ENCODE data around the gene DOCK1. TPM values are rescaled to one million over a fixed set of nuclear protein-coding genes. Genes with fewer than 3 reads are reported as not detected.

DOCK1 gene
- total and polyA plus RNA-seq, 2 donors (not counting 1 experiment from before 2014, with no cell fraction given), result 20.5 to 91.0 TPM

DNA sequence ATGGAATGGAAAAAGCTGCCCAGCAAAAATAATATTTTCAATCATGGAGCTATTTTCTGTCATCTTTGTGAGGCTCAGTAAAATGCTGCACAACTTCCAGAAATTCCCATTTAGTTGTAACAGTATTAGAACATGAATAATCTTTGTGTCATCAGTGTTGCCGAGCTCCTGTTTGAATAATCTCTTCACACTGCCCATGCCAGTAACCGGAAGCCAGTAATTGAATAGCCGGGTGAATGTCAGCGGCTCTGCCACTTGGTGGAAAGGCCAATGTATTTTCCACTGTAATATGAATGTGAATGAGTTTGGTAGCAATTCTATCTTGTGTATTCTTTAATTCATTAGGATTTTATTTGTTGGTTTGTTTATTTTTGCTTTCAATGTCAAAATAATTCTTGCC, 463.7 kb downstream of the DOCK1 start:
- Histone ChIP-seq H4K20me1 (ENCODE audit: control insufficient read depth, extremely low read depth, insufficient read depth, low read length) (no peaks in the 10 kb centered on the region), H3K27ac (ENCODE audit: insufficient read depth, low read length) (no peak overlapping the region), H3K36me3 (ENCODE audit: control insufficient read depth, insufficient read depth, low read length) (no peaks in the 10 kb centered on the region), H3K4me2 (ENCODE audit: extremely low read depth, insufficient read depth, low read length) (no peak overlapping the region), H3K9me3 (ENCODE audit: control insufficient read depth, insufficient read depth, low read depth, low read length) (no peaks in the 10 kb centered on the region), H3K4me3 (replicated peaks in 1 of 4; ENCODE audit: control extremely low read depth in 1 of 4, insufficient read depth in 1 of 4, low read depth in 3 of 4, low read length in 4 of 4) (no peak overlapping the region), H3K4me1 (ENCODE audit: control insufficient read depth, extremely low read depth, insufficient read depth, low read length) (no peaks in the 10 kb centered on the region), H3K27me3 (ENCODE audit: control insufficient read depth, insufficient read depth, low read length) (no peaks in the 10 kb centered on the region), H3K79me2 (ENCODE audit: control insufficient read depth, insufficient read depth, low read length) (no peaks in the 10 kb centered on the region), H3K9ac (ENCODE audit: insufficient read depth, low read length) (no peak overlapping the region), H2AFZ (ENCODE audit: low read length) (no peak overlapping the region)
- DNase-seq (ENCODE audit: low read depth in 2 of 2), result no peak
- TF ChIP-seq, protein P1, sequence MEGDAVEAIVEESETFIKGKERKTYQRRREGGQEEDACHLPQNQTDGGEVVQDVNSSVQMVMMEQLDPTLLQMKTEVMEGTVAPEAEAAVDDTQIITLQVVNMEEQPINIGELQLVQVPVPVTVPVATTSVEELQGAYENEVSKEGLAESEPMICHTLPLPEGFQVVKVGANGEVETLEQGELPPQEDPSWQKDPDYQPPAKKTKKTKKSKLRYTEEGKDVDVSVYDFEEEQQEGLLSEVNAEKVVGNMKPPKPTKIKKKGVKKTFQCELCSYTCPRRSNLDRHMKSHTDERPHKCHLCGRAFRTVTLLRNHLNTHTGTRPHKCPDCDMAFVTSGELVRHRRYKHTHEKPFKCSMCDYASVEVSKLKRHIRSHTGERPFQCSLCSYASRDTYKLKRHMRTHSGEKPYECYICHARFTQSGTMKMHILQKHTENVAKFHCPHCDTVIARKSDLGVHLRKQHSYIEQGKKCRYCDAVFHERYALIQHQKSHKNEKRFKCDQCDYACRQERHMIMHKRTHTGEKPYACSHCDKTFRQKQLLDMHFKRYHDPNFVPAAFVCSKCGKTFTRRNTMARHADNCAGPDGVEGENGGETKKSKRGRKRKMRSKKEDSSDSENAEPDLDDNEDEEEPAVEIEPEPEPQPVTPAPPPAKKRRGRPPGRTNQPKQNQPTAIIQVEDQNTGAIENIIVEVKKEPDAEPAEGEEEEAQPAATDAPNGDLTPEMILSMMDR (conservative IDR thresholded peaks at IDR 0.05 in 1 of 2, IDR thresholded peaks at IDR 0.05 in 1 of 2; ENCODE audit: low read depth in 1 of 2, low read length in 2 of 2), result no peak
- TF ChIP-seq EZH2 (IDR thresholded peaks at IDR 0.05; ENCODE audit: low read length, missing control alignments), result no peak

DNA sequence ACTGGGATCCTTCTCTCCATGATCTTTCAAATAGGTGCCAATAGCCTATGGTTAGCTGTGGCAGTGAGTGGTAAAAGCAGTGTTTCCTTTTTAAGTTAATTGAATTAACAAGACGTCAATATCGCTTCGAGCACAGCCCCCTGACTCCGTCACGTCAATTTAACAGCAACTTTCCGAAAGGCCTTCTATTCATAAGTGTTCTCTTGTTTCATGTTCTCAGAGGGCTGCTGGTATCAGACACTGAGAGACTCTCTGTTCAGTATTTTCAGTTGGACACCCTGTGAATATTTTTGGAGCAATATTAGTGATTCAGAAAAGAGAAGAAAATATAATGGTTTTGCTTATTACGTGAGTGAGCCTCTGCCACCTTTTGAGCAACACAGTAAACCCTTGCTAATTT, 465.4 kb downstream of the DOCK1 start:
- Histone ChIP-seq H3K4me3 (replicated peaks in 1 of 4; ENCODE audit: control extremely low read depth in 1 of 4, insufficient read depth in 1 of 4, low read depth in 3 of 4, low read length in 4 of 4) (no peak overlapping the region), H3K9ac (ENCODE audit: insufficient read depth, low read length) (no peak overlapping the region), H4K20me1 (ENCODE audit: control insufficient read depth, extremely low read depth, insufficient read depth, low read length) (no peaks in the 10 kb centered on the region), H3K4me1 (ENCODE audit: control insufficient read depth, extremely low read depth, insufficient read depth, low read length) (no peaks in the 10 kb centered on the region), H2AFZ (ENCODE audit: low read length) (no peak overlapping the region), H3K9me3 (ENCODE audit: control insufficient read depth, insufficient read depth, low read depth, low read length) (no peaks in the 10 kb centered on the region), H3K27me3 (ENCODE audit: control insufficient read depth, insufficient read depth, low read length) (no peaks in the 10 kb centered on the region), H3K36me3 (ENCODE audit: control insufficient read depth, insufficient read depth, low read length) (no peaks in the 10 kb centered on the region), H3K27ac (ENCODE audit: insufficient read depth, low read length) (no peak overlapping the region), H3K79me2 (ENCODE audit: control insufficient read depth, insufficient read depth, low read length) (no peaks in the 10 kb centered on the region), H3K4me2 (ENCODE audit: extremely low read depth, insufficient read depth, low read length) (no peak overlapping the region)
- TF ChIP-seq, protein P1 (conservative IDR thresholded peaks at IDR 0.05 in 1 of 2, IDR thresholded peaks at IDR 0.05 in 1 of 2; ENCODE audit: low read depth in 1 of 2, low read length in 2 of 2), result no peak
- TF ChIP-seq EZH2 (IDR thresholded peaks at IDR 0.05; ENCODE audit: low read length, missing control alignments), result no peak
- no peak for DNase-seq (ENCODE audit: low read depth in 2 of 2)

DNA sequence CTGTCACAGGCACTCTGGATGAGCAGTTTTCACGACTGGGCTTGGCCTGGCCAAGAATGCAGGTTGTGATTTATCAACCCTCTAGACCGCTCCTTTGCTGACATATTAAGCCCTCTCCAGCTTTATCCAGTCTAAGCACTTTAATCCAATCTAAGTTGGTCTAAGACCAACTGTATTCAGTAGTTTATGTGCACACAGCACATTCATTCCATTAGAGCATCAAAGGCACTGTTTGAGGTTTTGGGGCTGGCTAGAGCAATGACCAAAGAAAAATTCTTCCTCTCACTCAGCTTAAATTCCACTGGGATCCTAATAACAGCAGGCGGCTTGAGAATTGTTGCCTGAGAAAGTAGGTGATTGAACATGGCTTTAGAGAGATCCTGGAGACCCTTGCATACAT, 467.1 kb downstream of the DOCK1 start:
- no peak for DNase-seq (ENCODE audit: low read depth in 2 of 2)
- H3K27me3 ChIP-seq (ENCODE audit: control insufficient read depth, insufficient read depth, low read length), result no peaks in the 10 kb centered on the region
- no peaks in the 10 kb centered on the region for H3K79me2 ChIP-seq (ENCODE audit: control insufficient read depth, insufficient read depth, low read length)
- TF ChIP-seq, protein P1 (conservative IDR thresholded peaks at IDR 0.05 in 1 of 2, IDR thresholded peaks at IDR 0.05 in 1 of 2; ENCODE audit: low read depth in 1 of 2, low read length in 2 of 2), result no peak
- TF ChIP-seq EZH2 (IDR thresholded peaks at IDR 0.05; ENCODE audit: low read length, missing control alignments), result no peak
- no peaks in the 10 kb centered on the region for H3K36me3 ChIP-seq (ENCODE audit: control insufficient read depth, insufficient read depth, low read length)
- no peaks in the 10 kb centered on the region for H3K4me1 ChIP-seq (ENCODE audit: control insufficient read depth, extremely low read depth, insufficient read depth, low read length)
- H2AFZ ChIP-seq (ENCODE audit: low read length), result no peak overlapping the region
- H4K20me1 ChIP-seq (ENCODE audit: control insufficient read depth, extremely low read depth, insufficient read depth, low read length), result no peaks in the 10 kb centered on the region
- no peak overlapping the region for H3K4me2 ChIP-seq (ENCODE audit: extremely low read depth, insufficient read depth, low read length)
- H3K27ac ChIP-seq (ENCODE audit: insufficient read depth, low read length), result no peak overlapping the region
- H3K4me3 ChIP-seq (replicated peaks in 1 of 4; ENCODE audit: control extremely low read depth in 1 of 4, insufficient read depth in 1 of 4, low read depth in 3 of 4, low read length in 4 of 4), result no peak overlapping the region
- H3K9me3 ChIP-seq (ENCODE audit: control insufficient read depth, insufficient read depth, low read depth, low read length), result no peaks in the 10 kb centered on the region
- H3K9ac ChIP-seq (ENCODE audit: insufficient read depth, low read length), result no peak overlapping the region

All from fibroblast of lung (primary cell).